Erythroblast (primary cell): ENCODE results near the gene ENOX1.

Experiments used
- DNase-seq, 2 experiments: peaks; one replicate each; lab custom pipeline; 2025; lab: John Stamatoyannopoulos, UW
- GATA1 ChIP-seq: IDR thresholded peaks from 2 replicates; pipeline ENCODE4 v1.6.1; 2011; ENCODE audit warnings: low read depth, mild to moderate bottlenecking, control low read depth, low read length, moderate library complexity
- POLR2A ChIP-seq: IDR thresholded peaks from 2 replicates; pipeline ENCODE4 v1.6.1; 2011; ENCODE audit warnings: mild to moderate bottlenecking, low read length

ENOX1 gene

DNA sequence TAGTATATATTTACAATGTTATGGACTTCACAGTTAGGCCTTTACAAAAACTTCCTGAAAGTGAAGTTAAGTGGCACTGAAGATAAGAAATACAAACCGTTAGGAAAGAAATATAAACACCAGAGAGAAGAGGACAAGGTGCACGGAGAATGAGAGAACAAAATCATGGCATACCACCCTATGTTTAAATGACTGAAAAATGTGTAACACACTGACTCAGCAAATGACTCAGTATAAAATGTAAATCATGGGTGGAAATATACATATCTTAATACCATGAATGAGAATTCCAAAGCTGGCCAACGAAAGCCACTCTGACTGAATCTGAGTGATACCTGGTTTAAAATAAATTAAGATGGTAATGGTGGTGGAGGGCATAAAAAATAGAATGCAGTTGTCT is 502.6 kb downstream of the ENOX1 start:
- TF ChIP-seq GATA1 (no peak), POLR2A (no peak)

DNA sequence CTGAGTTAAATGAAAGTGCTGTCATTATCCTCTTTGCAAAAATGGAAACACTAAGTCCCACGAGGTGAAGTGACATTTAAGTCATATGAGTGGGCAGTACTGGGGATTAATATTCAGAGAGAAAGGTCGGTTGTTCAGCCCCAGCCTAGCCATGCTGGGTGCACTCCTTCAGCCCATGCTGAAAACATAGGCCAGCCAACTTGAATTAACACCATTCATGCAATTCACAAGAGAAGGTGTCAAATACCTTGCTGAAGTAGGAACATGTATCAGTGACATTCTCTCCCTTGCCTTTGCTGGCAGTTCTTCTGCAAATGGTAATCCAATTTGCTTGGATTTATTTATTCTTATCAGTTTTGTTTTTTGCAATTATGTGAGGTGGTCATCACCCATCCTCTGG is 507.1 kb downstream of the ENOX1 start:
- DNase-seq, result no peak
- no peak for TF ChIP-seq POLR2A
- no peak for TF ChIP-seq GATA1

More for the DNA sequence above, 502.6 kb downstream of the ENOX1 start:
- peak; percentile 3 to 37 for DNase-seq

DNA sequence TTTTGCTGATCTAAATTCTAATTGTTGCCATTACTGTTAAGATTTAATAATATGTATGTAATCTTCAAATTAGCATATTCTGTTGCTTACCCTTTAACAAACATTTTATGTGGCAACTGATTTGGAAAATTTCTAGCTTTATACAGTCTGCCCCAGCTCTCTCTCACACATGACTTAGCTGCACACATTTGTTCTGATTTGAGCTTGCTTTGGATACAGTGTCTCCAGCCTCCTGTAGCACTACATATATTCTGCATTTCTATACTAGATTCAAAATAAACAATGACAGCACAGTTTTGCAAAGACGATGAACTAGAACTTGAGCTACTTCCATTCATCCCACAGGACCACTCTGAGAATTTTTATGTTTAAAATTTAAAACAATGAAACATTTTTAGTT is 508.6 kb downstream of the ENOX1 start:
- no peak for DNase-seq
- TF ChIP-seq GATA1, result no peak
- TF ChIP-seq POLR2A, result no peak

DNA sequence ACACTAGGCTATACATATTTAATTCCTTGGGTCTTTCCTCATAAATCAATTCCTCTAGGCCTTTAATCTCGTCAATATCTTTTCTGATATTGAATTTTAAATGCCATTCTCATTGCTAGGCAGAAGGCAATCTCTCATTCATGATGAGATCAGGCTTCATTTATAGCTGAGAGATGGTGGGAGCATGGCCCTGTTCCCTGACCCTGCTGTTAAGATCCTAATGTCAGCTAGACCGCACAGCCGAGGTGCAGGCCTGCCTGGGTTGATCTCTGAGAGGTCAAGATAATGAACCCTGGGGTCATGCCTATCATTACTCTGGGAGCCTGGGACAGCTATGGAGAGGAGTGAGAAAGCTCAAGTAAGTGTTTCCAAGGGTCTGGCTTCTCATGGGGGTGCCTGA is 509.6 kb downstream of the ENOX1 start:
- no peak for DNase-seq
- TF ChIP-seq GATA1 (no peak), POLR2A (no peak)

DNA sequence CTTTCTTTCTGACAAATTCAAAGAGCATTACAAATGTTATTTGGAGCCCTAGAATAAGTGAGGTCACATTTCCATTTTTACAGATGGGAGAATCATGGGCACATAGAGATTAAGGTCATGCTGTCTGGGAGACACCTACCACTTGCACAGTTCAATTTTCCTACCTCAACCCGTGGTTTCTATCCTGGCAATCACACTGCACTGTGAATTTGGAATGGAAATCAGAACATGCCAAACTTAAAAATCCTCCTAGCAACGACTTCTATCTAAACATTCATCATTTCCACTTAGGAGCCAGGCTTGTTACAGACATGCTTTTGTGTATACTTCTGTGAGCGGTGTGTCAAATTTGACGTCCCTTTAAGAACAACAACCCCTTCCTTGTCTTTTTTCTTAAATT is 511.9 kb downstream of the ENOX1 start:
- TF ChIP-seq GATA1 (no peak), POLR2A (no peak)
- DNase-seq, result no peak

DNA sequence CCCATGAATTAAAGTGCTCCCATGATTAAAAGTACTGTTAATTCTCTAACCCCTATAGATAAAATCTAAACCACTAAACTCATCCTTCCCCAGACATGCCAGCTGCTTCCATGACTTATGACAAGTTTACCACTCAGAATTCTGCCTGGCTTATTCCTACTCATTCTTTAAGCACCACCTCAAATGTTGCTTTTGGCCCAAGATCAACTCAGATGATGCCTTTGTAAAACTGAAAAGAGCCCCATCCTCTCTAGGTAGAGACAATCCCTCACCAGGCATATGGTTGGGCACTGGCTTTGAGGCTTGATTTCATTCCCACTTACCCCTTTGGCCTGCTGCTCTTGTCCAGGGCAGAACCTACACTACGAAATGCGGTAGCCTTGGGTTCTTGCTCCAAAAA is 513.4 kb downstream of the ENOX1 start:
- no peak for TF ChIP-seq GATA1
- TF ChIP-seq POLR2A, result no peak
- no peak for DNase-seq

DNA sequence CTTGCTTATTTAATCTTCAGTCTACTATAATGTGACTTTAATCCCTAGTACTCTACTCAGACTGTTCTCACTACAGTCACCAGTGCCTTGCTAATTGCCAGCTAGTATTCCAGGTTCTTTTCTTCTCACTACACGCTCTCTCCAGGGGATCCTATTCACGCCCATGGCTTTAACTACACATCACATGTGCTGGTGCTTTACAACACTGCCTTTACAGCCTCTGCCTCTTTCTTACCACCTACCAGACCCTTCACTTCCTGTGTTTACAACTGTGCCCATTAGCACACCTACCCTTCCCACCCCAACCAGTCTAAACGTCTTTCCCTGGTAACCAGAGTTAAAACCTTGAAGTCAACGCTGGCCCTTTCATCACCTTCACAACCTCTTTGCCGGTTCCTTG is 513.9 kb downstream of the ENOX1 start:
- no peak for DNase-seq
- TF ChIP-seq GATA1 (no peak), POLR2A (no peak)

DNA sequence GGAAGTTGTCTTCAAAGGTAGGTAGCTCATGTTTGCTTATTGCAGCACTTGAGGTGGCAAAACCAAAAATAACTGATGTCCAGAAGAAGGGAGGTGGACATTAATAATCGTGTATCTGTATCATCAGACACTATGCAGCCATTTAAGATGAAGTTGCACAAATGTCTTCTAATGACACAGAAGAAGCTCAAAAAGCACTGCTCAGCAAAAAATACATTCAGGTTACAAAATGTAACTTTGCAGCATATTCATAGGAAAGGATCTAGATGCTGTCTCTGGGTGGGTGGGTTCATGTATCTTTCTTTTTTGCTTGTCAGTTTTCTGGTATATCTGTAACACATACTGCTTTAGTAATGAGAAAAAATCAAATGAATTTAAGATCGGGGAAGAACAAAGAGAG is 515.6 kb downstream of the ENOX1 start:
- DNase-seq, result no peak
- TF ChIP-seq POLR2A (no peak), GATA1 (no peak)

DNA sequence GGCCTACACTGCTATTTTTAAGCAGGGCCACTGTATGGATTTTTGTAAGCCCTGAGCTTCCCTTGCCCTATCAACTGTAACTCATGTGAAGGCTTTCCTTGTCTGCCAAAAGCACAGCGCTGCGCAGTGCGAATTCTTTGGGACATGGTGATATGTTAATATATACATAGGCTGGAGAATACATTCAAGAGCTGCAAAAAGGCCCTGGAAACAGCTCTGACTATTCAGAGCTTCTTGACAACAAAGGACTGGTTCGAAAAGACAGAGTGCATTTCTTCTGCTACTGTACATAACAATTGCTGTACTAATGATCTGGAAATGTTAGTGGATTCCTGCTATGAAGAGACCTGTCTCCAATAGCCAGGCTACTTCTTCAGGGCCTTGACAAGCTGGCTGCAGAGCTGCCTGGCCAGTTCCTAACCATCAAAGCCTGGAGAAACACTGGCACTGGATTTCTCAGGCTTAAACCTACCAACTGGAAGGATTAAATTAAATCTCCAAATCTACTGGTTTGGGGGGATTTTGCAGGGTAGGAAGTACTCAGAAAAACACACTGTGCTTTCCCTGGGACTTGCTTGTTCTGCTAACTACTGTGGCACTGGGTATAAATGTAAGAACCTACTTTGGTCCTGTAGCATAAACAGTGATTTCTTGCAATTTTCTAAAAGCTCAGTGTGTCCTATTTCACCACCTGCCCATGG is 516.5 kb downstream of the ENOX1 start:
- DNase-seq, result no peak
- TF ChIP-seq POLR2A, result no peak
- no peak for TF ChIP-seq GATA1

DNA sequence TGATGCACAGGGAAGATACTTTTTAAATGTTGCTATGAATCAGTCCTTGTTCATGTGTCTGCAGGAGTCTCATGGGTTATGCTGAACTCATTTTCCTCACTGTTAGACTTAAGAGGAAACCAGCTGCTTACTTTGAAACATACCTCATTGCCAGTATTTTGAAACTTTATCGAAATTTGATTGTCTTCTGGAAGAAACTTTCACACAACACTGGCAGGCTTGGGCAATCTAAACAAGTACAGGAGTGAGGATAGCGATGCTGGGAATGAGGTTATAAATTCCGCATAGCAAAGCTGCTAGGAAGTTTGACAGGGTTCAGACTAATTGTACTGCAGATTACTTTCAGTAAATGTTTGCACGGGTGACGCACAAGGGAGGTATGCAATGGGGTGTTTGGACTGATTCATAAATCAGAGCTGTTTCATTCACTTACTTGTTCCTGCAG is 517.7 kb downstream of the ENOX1 start:
- no peak for DNase-seq
- TF ChIP-seq GATA1 (no peak), POLR2A (no peak)

DNA sequence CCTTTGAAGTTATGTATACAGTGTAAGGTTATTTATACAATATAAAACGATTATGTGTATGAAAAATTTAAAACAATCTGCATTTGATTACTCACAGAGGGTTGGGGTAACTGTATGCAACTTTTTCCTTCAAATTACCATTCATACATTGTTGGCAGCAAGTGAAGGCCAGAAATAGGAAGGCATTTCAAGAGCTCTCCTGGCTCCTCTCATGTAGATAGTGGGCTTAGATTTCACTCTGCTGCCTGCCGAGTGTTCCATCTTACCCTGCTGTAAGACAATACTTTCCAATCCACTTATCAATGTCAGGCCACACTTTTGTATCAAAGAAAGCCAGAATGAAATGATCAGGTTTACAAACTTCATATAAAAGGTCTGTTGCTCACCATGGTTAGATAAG is 518.1 kb downstream of the ENOX1 start:
- TF ChIP-seq POLR2A (no peak), GATA1 (no peak)
- DNase-seq, result no peak

DNA sequence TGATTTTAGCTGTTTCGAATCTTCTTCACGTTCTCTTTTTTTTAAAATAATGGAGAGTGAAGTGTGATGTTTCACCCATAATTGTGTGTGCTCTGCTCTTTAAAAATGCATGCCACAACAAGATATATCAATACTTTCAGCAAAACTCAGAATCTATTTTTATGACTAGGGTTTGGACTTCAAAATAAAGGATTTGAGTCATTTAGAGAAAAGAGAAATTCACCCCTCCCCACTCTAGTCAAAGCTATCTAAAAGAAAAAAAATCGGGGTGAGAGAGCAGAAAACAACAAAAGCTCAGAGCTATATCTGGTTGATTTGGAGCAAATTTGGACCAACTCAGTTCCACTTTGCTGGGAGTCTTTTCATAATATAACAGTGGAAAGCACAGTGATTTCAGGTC is 518.9 kb downstream of the ENOX1 start:
- no peak for TF ChIP-seq POLR2A
- no peak for DNase-seq

DNA sequence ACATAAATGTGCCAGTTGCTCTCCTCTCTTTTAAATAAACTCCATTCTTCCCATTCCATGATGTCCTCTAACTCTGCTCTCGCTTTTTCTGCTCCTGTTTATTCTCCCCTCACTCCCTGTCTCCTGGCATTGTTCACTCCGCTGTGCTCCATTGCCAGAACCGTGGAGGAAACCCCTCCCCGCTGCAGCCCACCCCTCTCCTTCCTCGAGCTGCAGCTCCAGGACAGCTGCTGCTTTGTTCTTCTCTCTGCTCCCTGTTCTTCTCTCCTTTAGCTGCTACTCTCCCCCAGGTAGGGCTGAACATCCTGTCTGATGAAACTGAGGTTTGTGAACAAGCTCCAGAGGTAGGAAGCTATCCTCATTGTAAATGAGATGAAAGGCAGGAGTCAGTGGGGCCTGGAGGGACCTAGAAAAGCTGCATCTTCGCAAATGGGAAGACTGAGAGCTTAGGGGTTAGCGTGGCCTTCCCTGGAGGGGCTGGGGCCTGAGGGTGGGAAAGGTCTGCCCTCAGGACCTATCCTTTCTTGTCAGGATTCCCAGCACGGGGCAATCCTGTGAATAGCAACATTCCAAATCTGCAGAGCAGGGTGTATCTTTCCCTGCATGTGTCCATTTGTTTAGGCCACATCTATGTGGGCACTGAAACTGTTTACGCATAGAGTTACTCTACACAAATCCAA is 519.7 kb downstream of the ENOX1 start:
- DNase-seq, result no peak
- no peak for TF ChIP-seq GATA1
- TF ChIP-seq POLR2A, result no peak

DNA sequence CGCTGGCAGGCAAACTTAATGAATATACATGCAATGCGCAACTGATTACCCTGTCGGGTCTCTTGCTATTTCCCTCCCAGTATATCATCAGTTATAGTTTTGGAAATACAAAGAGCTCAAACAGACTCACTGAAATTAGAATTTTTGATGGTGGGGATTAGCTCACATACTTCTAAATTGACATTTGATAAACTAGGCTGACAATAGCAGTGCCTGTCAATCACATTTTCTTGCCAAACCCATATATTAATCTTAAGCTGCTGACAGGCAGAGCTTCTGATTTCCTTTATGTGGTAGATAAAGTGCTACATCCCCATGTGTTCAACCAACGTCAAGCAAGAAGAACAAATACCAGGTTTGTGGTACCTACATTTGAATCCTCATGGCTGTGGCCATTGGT is 521.7 kb downstream of the ENOX1 start:
- TF ChIP-seq POLR2A (no peak), GATA1 (no peak)
- no peak for DNase-seq

DNA sequence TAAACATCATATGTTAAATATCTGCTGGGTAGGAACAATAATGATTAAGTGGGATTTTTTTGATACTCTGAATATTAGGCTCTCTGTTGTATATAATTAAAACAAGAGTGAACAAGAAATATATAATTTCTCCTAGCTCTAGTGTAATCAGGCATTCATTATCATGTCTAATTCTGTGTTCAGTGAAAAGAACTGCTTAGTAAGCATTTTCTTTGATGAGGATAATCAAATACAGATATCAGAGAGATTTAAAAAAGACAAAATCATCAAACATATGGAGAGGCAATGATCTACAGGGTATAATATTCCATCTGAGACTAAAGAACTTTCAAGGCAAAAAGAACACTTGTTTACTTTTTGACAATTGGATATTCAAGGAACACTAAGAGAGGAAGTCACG is 522.3 kb downstream of the ENOX1 start:
- no peak for DNase-seq
- no peak for TF ChIP-seq POLR2A
- no peak for TF ChIP-seq GATA1

DNA sequence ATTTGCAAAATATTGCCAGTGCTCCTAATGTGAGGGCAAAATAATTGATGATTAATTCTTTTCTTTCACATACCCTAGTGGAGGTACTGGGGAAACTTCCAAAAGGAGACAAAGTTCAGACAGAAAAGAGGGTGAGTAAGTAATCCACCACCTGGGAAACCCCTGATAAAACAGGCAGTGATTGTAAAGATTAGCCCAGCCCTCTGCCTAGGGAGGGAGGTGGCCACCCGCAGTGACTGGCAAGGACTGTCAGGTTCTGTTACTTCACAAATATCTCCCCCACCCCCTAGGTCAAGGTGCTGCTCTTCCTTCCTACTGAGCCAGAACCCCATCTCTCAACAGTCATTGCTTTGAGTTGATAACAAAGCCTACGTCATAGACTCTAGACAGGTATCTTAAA is 523.7 kb downstream of the ENOX1 start:
- DNase-seq, result no peak
- TF ChIP-seq POLR2A, result no peak
